Glutamatergic neuron (in vitro differentiated cells): ENCODE data around the gene PCK1. TPM values are rescaled to one million over a fixed set of nuclear protein-coding genes. Genes with fewer than 3 reads are reported as not detected.

Source experiments
- DNase-seq: peaks from one replicate; pipeline ENCODE4 v3.0.0; 2022
- H3K27ac Mint-ChIP-seq: one replicate; pipeline ENCODE4 v1.8.0; 2020; ENCODE audit warnings: mild to moderate bottlenecking, mixed read lengths, inconsistent platforms; ENCODE audit not compliant: unreplicated experiment
- H3K27me3 Mint-ChIP-seq: one replicate; pipeline ENCODE4 v1.8.0; 2020; ENCODE audit warnings: mild to moderate bottlenecking, moderate library complexity, mixed read lengths, inconsistent platforms; ENCODE audit not compliant: unreplicated experiment
- H3K36me3 Mint-ChIP-seq: one replicate; pipeline ENCODE4 v1.8.0; 2020; ENCODE audit warnings: mild to moderate bottlenecking, mixed read lengths, inconsistent platforms; ENCODE audit not compliant: unreplicated experiment
- H3K4me1 Mint-ChIP-seq: one replicate; pipeline ENCODE4 v1.8.0; 2020; ENCODE audit warnings: mild to moderate bottlenecking, low read depth, mixed read lengths, inconsistent platforms; ENCODE audit not compliant: unreplicated experiment
- H3K4me3 Mint-ChIP-seq: one replicate; pipeline ENCODE4 v1.8.0; 2020; ENCODE audit warnings: mild to moderate bottlenecking, mixed read lengths, inconsistent platforms; ENCODE audit not compliant: unreplicated experiment
- H3K9me3 Mint-ChIP-seq: one replicate; pipeline ENCODE4 v1.8.0; 2020; ENCODE audit warnings: mild to moderate bottlenecking, moderate library complexity, mixed read lengths, inconsistent platforms; ENCODE audit not compliant: unreplicated experiment
- CTCF ChIP-seq: fragments of 200-600 bp; sonication (generic); IDR thresholded peaks from one replicate; pipeline ENCODE4 v1.5.0; 2021; ENCODE audit not compliant: partially characterized antibody, unreplicated experiment
- total RNA-seq: library from RNA; stranded (reverse); fragmentation: NEBNext Ultra II Directional; extraction: Animal tissue kit (Norgen Biotek cat#: 25700); gene quantifications from one replicate; pipeline ENCODE4 v1.2.1, GENCODE V29; 2021; ENCODE audit not compliant: unreplicated experiment

PCK1 gene
- total RNA-seq, 1 donor from 2014 or later, result not detected

- H3K27ac Mint-ChIP-seq, result no peak overlapping the region
- peaks cover 6% of the 10 kb centered on the region for H3K9me3 Mint-ChIP-seq
- no peak overlapping the region for H3K4me3 Mint-ChIP-seq
- DNase-seq, result no peak
- TF ChIP-seq CTCF, result no peak
- no peaks in the 10 kb centered on the region for H3K27me3 Mint-ChIP-seq
- H3K4me1 Mint-ChIP-seq, result peaks cover 21% of the 10 kb centered on the region
- no peaks in the 10 kb centered on the region for H3K36me3 Mint-ChIP-seq
Measured at GRCh38 chr20:57555457-57556184, 5.3 kb upstream of the PCK1 start.

- Mint-ChIP-seq H3K4me3 (no peak overlapping the region), H3K9me3 (peaks cover 6% of the 10 kb centered on the region), H3K27me3 (no peaks in the 10 kb centered on the region), H3K36me3 (peaks cover 2% of the 10 kb centered on the region), H3K27ac (no peak overlapping the region), H3K4me1 (peaks cover 21% of the 10 kb centered on the region)
- TF ChIP-seq CTCF, result no peak
- DNase-seq, result no peak
Measured at GRCh38 chr20:57556980-57557274, 4.0 kb upstream of the PCK1 start.

DNA sequence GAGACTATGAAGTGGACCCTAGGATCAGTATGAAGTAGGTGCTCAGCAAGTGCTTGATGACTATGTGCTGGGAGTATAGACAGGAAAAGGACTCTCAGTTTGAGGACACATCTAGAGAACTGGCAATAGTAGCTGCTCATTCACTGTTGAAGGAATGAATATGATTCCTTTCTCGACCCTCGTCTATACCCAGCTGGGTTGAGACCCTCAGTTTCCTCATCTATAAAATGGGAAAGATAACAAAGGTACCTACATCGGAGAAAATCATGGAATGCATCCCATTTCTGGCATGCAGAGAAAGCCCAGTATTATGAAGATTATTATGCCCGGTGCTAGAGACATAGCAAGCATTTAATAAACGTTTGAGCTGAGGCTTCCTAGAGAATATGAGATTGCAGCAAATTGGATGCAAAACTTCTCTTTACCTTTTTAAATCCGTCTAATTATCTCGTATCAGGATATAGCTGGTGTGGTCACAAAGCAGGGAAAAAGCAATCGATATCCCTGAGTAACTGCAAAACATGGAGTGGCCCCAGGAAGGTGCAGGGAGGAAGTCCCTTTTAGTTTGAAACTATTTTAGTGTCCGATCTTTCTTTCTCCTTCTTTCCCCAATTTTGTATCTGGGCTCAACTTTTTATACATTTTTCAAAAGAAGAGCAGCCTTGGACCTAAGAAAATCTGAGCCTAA lies 2.8 kb upstream of the PCK1 start:
- DNase-seq, result no peak
- peaks cover 6% of the 10 kb centered on the region for H3K36me3 Mint-ChIP-seq
- peaks cover 19% of the 10 kb centered on the region for H3K4me1 Mint-ChIP-seq
- peaks cover 5% of the 10 kb centered on the region for H3K9me3 Mint-ChIP-seq
- H3K4me3 Mint-ChIP-seq, result no peak overlapping the region
- no peak for TF ChIP-seq CTCF
- no peaks in the 10 kb centered on the region for H3K27me3 Mint-ChIP-seq
- H3K27ac Mint-ChIP-seq, result no peak overlapping the region

DNA sequence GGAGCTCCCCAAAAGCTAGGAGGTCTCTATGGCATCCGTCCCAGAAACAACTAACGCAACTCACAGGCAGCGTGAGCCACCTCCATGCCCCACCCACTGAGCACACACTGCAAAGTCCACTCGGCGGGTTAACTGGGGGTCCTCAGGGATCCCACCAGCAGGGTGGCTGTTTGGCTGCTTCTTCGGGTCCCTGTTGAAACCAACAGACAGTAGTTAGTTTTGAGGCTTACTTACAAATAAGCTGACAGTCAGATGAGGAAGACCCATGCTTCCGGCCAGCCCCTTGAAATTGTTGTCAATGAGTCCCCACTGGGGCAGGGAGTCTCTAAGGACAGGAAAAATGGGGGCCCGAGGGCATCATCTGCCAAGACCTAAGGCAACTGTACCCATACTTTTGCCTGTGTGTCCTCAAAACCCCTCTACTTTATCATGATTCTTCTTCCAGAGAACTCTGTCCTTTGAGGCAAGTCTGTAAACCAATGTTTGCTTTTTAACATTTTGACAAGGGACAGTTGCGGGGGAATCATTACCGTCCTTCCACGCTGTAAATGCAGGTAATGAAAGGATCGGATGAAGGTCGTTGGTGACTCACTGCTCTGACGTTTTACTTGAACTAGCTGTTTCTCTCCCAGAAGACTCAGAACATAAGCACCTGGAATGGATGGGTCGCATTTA lies 2.2 kb upstream of the PCK1 start:
- no peak for TF ChIP-seq CTCF
- Mint-ChIP-seq H3K4me1 (peaks cover 12% of the 10 kb centered on the region), H3K36me3 (peaks cover 6% of the 10 kb centered on the region), H3K27me3 (no peaks in the 10 kb centered on the region), H3K9me3 (peaks cover 3% of the 10 kb centered on the region), H3K4me3 (no peak overlapping the region), H3K27ac (no peak overlapping the region)
- no peak for DNase-seq

DNA sequence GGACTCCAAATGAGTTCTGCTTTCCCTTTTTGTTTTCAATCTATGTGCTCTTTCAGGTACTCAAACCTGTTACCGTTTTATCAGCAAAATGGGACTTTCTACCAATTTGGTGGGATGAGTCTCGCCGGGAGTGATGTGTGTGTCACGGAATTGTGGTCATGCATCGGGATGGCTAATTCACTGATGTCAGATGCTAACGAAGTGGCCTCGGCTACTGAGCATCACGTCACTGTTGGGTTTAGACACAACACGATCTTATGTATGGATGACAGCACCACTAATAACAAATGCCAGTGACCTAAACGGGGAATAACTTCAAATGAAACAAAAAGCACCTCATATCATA lies 1.6 kb upstream of the PCK1 start:
- H3K36me3 Mint-ChIP-seq, result peaks cover 6% of the 10 kb centered on the region
- H3K27ac Mint-ChIP-seq, result no peak overlapping the region
- H3K9me3 Mint-ChIP-seq, result peaks cover 3% of the 10 kb centered on the region
- TF ChIP-seq CTCF, result no peak
- peaks cover 7% of the 10 kb centered on the region for H3K4me1 Mint-ChIP-seq
- DNase-seq, result no peak
- H3K27me3 Mint-ChIP-seq, result no peaks in the 10 kb centered on the region
- H3K4me3 Mint-ChIP-seq, result no peak overlapping the region
